GM21529 (cell line): ENCODE data around the gene DRAM2.
"Not testable (repeated sequence)": the region's sequence is repeated elsewhere in the genome, so short reads cannot be mapped to it uniquely, and the experiment has no call there.

Experiments
- ATAC-seq: cut with Tn5 transposase; IDR thresholded peaks from one replicate; pipeline ENCODE4 v1.9.1; 2021; ENCODE audit not compliant: unreplicated experiment

Gene DRAM2

DNA sequence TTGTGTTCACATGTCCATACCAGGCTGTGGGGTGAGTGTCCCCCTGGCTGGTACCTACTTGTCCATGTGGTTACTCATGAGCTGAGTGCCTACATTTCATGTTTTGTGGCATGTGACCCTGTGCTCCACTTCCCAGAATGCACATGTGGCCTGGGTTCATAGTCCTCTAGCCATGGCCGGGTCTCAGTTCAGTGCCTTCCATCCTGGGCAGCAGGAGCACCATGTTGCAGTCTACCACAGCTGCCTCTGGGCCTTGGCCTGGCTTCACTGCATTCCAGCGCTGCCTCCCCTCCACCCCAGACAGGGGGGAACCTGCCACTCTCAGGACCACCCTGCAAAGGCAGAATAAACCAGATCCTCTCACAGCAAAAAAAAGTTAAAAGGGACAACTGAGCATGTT lies 5.6 kb upstream of the DRAM2 start:
- ATAC-seq, result no peak

DNA sequence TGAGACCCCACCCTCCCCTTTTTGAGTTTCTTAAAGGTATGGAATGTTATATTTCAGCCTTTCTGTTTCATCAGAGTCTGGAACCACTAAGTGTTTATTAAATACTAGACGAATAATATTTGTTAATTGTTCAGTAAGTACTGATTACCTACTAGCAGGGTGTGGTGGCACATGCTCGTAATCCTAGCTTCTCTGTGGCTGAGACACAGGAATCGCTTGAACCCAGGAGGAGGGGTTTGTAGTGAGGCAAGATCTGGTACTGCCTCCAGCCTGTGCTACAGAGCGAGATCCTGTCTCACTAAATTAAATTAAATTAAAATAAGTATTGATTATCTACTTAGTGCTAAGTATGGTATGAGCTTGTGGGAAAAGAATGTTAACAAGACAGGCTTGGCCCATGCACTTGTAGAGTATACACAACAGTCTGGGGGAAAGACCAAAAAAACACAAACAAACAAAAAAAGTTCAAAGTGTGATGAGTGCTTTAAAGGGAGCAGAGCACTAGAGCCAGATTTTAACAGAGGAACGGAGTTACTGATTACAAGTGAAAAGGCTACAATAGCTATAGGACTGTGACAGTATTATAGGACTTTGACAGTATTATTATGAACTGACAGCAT lies 2.6 kb upstream of the DRAM2 start:
- no peak for ATAC-seq

DNA sequence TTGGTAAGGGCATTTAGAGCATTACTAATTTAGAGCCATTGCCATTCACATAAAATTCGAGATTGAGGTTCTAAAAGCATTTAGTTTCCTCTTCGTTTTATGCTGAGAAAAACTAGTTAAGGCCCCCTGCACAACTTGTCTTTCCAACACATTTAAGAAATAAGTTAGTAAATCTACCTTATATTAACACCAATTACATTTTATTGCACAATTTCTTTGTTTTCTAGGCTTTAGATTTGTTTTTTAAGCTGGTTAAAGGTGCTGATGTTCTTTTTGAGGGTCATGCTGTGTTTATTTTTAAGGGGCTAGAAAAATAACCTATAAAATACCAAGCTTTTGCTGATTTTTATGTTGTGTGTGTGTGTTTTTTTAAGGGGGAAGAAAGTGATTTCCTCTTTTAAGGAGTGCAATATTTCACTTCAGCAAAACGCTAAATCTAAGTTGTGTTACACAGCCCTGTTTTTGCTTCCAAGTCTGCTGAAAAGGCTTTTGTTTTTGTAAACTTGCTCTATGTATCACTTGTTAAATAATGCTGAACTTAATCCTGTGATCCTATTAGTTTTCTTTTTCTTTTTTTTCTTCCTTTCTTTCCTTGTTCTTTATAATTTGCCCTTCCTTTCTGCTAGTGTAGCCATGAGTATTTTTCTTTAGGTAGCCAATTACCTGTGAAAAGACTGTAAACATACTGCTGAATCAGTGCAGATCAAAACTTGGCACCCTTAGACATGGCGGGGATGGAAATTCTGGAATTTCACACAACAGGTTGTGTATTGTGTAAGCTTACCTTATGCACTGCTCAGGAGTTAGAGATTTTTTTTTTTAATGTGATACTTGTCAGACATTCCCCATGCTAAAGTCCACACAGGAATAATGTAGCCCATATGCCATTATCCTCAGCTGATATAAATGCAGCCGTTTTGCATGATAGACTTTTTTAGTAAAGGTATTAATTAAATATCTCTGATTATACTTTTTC lies 1.6 kb upstream of the DRAM2 start:
- no peak for ATAC-seq

DNA sequence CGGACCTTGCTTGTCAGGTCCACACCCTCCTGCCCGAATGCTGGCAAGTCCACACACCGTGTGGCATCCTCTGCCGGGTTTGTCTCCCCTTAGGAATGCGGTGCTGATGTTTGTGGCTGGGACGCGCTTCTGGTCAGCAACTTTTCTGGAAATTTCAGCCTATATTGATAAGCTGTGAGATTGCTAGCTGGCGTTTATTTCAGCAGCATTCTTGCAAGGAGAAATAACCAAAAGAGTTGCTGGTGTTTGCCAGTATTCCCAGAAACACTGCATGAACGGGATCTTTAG lies 731 bp upstream of the DRAM2 start:
- ATAC-seq, result no peak

DNA sequence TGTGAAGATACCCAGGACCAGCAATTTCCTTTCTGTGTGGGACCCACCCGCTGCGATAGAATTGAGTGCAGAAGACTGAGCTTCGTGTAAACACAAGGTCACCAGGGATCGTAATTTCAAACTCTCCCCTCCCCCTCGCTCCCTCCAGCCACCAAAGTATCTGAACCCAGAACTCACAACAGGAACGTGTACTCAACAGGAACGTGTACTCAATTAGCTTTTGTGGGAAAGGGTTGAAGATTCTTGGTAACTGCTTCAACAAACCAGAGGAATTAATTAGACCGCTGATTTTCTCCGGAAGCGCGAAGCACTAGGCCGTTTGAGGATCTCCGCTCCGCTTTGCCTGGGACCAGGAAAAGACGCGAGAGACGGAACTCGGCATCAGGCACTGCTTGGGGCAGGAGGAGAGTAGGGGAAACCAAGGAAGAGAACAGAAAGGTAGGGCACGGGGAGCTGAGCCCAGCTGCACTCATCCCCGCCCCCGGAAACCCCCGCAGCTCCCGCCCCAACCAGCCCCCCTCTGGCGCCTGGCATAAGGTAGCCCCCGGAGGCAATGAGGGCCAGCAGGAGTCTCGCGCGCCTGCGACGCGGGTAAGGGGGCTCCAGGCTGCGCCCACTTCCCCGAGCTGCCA lies 453 bp downstream of the DRAM2 start:
- peak; percentile 39 for ATAC-seq

DNA sequence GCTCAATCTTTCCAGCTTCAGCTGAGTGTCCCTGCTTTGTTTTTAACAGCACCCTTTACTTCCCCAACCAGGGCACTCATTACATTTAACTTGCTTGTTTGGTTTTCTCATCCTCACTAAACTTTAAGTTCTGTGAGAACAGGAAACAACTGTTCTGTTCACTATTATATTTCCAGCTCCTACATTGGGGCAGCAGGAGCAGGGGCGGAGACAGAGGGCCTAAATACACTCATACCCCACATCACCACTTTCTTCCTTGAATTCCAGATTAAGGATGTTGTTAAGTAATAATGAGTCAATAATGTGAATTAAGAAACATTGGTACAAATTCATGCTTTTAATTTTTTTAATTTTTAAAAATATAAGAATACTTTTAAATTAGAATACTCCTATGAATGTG lies 6.0 kb downstream of the DRAM2 start:
- no peak for ATAC-seq

DNA sequence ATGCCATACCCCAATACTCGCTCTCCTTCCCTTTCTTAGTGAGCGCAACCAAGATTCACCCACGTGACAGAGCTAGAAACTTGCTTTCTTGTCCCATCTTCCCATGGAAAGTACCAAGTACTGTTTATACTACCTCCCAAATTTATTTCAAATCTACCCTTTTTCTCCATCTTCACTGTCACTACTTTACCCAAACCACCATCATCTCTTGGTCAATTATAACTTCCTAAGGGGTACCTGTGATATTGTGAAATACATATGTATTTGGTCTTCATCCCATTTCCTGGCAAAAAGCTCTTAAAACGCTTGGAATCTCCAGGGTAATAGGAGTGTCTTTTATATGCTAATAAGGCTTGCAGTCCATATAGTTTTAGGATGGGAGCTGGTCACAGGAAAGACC lies 8.2 kb downstream of the DRAM2 start:
- ATAC-seq, result no peak

DNA sequence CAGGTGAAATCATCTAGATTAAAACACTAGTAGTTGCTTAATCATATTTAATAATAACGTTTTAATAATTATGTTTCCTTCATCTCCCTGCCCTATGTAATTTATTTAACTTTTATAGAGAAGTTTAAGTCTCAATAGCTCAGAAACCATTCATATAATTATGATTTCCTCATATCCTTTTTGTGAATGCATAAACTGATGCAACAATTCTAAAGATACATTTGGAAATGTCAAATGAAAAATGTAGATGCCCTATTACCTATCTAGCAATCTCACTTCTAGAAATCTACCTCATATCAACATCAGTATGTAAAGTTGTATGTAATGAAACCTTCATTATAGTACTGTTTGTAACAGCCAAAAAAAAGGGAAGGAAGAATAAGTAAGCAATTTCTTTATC lies 10.5 kb downstream of the DRAM2 start:
- no peak for ATAC-seq

DNA sequence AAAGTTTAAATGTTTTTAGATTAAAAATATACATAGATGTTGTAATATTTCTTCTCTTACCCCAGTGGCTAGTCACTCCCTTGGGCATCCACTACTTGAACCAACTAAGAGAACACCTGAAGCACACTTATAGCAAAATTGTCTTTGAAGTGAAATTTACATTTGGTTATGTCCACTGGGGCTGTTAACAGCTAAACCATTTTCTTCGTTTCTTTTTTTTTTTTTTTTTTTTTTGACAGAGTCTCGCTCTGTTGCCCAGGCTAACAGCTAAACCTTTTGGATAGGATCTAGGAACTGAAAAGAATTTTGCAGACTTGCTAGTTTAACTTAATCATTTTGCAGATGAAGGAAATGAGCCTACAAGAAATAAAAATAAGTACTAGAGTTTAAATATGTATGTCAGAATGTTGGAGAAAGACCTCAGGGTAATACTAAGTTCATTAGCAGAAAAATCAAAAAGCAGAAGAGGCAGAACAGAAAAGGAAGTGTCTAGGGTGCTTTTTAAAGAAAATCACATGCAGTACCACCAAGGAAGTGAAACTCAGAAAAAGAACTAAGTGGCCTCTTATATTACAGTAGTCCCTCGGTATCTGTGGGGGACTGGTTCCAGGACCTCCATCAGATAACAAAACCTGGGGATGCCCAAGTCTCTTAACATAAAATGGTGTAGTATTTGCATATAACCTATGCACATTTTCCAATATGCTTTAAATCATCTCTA lies 11.8 kb downstream of the DRAM2 start:
- peak; percentile 89 for ATAC-seq

DNA sequence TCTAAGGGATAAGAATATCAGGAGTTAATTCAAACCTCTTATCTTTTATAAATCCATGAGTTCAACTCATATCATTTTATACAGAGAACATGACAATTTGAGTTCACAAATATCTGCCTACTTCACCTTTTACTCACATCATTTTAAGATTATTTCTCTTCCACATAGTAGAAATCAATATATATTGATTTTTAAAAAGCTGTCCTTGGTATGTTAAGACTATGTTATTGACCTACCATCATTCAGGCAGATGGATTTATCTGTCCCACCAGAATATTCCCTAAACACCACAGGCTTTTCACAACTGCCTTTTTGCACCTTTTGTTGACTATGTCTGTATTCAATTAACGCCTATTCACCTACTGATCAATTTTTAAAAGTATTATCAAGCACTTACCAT lies 13.5 kb downstream of the DRAM2 start:
- no peak for ATAC-seq

DNA sequence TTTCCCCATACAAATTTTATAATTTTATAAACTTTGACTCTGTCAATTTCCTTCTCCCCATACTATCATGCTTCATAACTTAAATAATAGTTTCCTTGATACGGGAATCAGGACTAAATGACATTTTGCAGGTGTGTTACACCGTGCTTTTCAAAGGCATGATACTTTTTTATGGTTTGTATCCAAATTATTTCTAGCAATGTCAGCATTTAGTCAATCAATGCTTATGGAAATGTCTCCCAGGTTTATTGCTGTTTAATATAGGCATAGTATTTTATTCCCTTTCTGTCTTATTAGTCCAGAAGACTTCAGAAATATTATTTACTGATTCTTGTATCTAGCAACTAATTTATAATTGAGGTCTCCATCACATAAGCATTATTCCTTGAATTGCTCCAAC lies 23.4 kb downstream of the DRAM2 start:
- no peak for ATAC-seq

DNA sequence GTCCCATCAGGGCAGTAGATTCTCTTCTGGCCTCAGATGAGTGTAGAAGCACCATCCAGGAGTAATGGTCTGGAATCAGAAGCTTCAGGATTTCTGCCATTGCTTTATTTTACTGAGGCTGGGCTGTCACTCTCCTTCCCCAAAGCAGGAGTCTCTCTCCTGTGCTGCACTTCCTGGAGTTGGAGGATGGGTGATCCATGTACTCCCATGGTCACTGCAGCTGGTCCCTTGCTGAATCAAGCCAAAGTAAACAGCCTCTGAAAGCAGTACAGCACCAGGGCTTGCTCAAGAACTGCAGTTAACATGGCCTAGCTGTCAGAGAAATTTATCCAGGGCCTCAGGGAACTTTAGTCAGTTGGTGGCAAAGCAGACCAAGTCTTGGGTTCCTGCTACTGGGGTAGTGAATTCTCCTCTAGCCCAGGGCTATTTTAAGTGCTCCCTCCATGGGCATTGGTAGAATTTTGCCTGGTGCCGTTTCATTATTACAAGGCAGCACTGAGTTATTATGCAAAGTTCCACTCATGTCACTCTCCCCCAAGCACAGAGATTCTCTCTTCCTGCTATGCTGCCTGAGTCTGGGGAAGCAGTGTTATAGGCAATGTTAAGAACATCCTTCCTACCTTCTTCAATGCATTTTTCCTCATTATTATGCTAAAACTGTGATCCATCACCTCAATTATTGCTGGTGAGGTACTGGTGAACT lies 29.5 kb downstream of the DRAM2 start:
- ATAC-seq, result no peak

DNA sequence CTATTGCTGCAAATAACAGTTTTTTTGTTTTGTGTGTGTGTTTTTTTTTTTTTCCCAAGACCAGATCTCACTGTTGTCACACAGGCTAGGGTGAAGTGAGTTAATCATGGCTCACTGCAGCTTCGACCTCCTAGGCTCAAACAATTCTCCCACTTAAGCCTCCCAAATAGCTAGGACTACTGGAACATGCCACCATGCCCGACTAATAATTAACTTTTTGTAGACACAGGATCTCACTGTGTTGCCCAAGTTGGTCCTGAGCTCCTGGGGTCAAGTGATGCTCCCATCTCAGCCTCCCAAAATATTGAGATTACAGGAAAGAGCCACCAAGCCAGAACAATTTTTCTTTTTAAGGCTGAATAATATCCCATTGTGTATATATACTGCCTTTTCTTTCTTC lies 34.9 kb downstream of the DRAM2 start:
- no peak for ATAC-seq

DNA sequence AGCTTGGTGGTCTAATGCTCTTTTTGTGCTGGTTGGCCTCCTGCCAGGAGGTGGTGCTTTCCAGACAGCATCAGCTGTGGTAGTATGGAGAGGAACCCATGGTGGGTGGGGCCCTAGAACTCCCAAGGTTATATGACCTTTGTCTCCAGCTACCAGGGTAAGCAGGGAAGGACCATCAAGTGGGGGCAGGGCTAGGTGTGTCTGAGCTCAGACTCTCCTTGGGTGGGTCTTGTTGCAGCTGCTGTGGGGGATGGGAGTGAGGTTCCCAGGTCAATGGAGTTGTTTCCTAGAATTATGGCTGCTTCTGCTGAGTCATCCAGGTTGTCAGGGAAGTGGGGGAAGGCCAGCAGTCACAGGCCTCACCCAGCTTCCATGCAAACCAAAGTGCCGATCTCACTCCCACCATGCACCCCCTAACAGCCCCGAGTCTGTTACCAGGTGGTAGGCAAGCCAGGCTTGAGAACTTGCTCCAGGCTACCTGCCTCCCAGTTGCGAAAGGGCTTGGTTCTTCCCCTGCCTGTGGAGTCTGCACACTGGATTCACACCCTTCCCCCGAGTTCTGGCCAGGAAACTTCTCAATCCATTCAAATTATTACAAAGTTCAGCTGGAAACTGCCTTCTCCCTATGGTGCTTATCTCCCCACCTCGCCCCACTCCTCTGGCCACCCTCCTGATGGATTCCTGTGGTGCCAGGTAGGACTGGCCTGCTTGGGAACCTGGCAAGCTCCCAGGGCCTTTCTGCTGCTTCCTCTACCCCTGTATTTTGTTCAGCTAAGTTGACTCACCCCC lies 37.8 kb downstream of the DRAM2 start:
- no peak for ATAC-seq

DNA sequence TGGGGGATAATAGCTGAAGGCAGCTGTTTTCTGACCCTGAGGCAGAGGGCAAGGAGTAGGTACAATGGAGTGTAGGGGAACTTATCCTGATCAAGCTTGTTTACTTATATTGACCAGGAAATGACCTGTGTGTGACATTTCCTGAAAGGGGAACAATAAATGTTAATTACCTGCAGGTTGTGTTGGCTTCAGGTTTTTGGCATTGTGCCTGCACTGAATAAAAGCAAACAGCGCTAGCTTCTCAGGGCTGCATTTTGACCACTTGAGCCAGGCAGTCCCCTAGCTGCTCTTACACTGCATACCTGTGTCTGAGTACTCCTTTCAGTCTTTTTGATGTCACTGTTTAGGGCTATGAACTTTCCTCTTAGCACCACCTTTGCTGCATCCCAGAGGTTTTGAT lies 40.6 kb downstream of the DRAM2 start:
- ATAC-seq, result no peak

DNA sequence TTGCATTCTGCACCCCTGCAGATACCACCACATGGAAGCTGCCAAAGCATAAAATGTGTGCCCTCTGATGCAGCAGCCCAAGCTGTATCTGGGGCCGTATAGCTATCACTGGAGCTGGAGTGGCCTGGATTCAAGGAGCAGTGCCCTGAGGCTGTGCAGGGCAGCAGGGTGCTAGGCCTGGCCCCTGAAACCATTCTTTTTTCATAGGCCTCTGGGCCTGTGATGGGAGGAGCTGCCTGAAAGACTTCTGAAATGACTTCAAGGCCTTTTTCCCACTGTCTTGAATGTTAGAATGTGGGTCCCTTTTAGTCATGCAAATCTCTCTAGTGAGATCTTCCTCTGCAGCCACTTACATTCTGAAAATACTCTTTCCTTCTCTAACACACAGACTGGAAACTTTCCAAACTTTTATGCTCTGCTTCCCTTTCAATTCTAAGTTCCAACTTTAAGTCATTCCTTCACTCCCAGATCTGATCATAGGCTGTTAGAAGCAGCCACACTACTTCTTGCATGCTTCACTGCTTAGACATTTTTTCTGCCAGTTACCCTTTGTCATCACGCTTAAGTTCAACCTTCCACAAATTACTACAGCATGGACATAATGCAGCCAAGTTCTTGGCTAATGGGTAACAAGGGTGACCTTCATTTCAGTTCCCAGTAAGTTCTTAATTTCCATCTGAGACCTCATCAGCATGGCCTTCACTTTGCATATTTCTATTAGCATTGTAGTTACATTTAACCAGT lies 42.4 kb downstream of the DRAM2 start:
- ATAC-seq, result no peak

DNA sequence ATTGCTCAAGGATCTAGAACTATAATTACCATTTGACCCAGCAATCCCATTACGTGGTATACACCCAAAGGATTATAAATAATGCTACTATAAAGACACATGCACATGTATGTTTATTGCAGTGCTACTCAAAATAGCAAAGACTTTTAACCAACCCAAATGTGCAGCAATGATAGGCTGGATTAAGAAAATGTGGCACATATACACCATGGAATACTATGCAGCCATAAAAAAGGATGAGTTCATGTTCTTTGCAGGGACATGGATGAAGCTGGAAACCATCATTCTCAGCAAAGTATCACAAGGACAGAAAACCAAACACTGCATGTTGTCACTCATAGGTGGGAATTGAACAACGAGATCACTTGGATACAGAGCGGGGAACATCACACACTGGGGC lies 44.5 kb downstream of the DRAM2 start:
- ATAC-seq, result not testable (repeated sequence)

DNA sequence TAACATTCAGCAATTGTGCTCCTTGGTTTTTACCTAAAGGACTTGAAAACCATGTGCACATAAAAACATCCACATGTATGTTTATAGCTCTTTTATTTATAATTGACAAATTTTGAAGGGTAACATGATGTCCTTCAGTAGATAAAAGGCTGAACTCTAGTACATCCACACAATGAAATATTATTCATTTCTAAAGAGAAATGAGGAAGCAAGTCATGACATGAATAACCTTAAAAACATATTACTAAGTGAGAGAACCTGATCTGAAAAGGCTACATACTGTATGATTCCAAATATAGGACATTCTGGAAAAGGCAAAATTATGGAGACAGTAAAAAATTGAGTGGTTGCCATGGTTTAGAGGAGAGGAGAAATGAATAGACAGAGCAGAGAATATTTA lies 50.3 kb downstream of the DRAM2 start:
- ATAC-seq, result no peak

DNA sequence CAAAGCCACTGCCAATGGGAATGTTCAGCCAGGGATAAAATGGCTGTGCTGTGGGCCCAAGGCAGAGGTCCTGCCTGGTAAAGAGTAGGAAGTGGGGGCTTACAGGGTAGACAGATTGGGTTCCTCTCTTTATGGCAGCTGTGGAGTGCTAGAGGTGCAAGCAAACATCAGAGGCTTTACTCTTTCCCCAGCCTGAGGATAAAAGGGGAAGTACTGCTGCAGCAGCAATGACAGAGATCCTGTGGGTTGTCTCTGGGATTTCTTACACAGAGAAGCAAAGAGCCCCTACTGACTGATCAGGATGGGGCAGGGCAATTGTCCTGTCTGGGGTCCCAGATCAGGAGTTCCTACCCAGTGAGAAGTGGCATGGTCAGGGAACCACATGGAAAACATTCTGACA lies 54.2 kb downstream of the DRAM2 start:
- ATAC-seq, result no peak

DNA sequence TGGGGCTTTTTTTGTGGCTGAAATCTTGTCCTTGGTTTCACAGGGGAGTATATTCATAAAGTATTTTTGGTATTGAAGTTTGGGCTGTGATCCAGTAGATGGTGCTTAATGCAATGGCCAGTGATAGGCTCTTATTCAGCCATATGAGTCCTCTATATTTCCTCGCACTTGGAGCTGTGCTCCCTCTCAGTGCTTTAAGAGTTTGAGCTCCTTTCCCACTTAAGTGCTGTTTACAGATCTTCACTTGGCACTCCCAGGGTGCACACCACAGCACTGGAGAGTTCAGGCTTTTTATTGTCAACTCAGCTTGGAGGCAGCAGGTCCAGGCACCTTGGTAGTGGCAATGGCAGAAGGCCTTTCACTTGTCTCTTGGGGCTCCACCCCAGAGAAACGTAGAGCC lies 54.9 kb downstream of the DRAM2 start:
- ATAC-seq, result no peak
